ENCODE measurements around the gene CYP1A2.
A peak's percentile ranks its signal among the peaks of the same experiment; 100 is the strongest.

CYP1A2 gene

DNA sequence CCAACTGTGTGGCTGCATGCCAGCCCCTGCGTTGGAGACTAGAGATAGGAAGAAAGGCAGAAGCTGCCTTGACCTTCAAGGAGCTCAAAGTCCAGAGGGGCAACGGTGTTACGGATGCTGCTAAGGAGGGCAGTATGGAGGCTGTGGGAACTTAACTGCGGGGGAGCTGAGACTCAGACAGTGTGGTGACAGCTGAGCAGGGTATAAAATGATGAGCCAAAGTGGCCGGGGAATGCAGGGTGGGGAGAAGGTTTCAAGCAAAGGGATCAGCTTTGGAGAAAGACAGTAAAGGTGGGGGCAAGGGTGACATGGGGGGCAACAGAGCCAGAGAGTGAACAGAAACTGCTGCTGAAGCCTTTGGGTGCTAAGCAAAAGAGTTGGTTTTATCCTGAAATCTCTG lies 6.2 kb upstream of the CYP1A2 start:
- no peak for DNase-seq

DNA sequence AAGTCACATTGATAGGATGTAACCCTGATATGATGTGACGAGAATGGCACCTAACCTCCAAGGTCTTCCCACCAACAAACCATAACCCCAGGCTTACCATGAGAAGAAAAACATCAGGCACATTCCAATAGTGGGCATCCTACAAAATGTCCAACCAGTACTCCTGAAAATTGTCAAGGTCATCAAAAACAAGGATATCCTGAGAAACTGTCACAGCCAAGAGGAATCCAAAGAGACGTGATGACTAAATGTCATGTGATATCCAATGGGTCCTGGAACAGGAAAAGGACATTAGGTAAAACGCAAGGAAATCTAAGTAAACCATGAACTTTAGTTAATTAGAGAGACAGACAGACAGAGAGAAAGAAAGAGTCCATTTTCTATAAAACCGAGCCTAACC lies 2.3 kb upstream of the CYP1A2 start:
- DNase-seq: no peak

DNA sequence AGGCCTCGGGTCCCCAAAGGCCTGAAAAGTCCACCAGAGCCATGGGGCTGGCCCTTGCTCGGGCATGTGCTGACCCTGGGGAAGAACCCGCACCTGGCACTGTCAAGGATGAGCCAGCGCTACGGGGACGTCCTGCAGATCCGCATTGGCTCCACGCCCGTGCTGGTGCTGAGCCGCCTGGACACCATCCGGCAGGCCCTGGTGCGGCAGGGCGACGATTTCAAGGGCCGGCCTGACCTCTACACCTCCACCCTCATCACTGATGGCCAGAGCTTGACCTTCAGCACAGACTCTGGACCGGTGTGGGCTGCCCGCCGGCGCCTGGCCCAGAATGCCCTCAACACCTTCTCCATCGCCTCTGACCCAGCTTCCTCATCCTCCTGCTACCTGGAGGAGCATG lies 1.2 kb downstream of the CYP1A2 start:
- no peak for DNase-seq

DNA sequence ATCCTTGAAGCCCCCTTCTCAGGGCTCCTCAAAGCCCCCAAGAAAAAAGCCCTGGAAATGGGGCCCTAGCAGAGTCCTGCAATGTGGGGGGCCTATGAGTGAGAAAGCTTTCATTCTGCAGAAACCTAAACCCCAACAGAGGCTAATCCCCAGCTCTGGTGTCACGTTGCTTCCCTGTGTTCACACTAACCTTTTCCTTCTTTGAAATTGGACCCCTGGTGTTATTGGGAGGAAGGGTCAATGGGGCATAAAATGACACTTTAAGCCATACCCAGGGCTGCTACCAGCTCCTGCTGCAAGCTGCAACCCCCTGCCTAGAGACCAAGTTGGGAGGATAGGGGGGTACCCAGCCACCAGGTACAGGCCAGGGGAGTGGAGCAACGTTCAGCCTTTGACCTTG lies 2.1 kb downstream of the CYP1A2 start:
- DNase-seq: no peak

DNA sequence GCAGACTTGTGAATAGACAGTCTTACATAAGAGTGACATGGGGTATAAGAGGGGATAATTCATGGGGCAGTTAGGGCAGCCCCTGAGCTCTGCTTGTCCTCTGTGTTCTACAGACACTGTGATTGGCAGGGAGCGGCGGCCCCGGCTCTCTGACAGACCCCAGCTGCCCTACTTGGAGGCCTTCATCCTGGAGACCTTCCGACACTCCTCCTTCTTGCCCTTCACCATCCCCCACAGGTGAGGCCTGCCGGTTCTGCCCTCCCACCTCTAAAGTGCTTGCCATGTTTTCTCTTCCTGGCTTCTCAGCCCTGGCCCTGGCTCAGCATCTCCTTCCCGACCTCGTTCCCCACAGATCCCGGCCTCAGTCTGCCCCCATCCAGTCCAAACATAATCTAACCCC lies 3.4 kb downstream of the CYP1A2 start:
- no peak for DNase-seq

DNA sequence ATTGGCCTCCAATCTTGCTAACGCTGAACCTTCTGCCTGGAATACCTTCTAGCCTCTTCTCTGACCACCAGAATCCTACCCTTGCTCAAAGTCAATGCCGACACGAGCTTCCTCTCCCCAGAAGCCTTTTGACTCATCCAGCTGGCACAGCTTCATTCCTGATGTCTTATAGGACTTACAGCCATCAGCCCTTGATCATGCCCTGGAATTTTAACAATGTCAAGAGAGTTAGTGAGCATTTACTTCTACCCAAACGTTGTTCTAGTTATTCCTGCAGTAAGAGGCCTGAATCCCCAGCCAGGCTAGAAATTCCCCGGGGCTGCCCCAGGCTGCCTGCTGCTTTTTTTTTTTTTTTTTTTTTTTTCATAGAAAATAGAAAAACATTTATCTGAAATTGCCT lies 3.9 kb downstream of the CYP1A2 start:
- DNase-seq: no peak

DNA sequence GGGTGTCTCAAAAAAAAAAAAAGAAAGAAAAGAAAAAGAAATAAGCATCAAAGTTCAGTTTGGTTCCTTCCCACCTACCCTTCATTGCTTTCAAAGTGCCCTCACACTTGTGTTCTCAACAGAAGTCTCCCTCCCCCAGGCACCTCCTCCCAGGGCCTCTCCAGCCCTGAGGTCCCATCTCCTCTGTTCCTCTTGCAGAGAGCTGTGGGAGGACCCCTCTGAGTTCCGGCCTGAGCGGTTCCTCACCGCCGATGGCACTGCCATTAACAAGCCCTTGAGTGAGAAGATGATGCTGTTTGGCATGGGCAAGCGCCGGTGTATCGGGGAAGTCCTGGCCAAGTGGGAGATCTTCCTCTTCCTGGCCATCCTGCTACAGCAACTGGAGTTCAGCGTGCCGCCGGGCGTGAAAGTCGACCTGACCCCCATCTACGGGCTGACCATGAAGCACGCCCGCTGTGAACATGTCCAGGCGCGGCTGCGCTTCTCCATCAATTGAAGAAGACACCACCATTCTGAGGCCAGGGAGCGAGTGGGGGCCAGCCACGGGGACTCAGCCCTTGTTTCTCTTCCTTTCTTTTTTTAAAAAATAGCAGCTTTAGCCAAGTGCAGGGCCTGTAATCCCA lies 6.1 kb downstream of the CYP1A2 start:
- no peak for DNase-seq

DNA sequence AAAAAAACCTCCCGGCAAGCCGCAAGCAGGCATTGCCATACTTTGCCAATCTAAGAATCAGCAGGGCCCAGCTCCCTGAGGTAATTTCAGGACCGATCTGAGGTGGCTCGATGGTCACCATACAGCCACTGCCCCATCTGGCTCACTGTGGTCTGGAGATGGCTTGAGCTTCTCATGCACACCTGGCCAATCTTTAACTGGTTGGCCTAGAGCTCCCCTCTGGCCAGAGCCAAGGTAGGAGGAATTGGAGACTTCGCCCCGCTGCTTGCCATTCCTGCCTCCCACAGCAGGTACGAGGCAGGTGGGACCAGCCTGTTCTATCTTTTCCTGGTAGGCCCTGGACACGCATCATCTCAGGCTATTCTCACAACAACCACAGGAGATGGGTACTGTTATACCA lies 10.1 kb downstream of the CYP1A2 start:
- DNase-seq: no peak

DNA sequence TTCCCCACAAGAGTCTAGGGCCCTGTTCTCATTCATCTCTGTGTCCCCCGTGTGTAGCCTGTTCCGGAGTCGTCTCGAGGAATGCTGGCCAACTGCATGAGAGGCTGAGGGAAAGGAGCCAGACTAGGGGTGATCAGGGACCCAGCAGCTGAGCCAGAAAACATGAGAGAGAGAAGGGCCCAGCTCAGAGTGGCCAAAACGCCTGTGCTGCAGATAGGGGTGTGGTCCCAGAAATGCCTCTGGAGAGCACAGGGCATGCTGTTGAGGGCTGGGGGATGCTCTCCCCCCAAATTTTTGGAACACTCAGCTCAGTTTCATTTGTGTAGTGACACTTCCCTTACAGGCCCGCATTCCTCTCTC lies 14.1 kb downstream of the CYP1A2 start:
- no peak for DNase-seq

DNA sequence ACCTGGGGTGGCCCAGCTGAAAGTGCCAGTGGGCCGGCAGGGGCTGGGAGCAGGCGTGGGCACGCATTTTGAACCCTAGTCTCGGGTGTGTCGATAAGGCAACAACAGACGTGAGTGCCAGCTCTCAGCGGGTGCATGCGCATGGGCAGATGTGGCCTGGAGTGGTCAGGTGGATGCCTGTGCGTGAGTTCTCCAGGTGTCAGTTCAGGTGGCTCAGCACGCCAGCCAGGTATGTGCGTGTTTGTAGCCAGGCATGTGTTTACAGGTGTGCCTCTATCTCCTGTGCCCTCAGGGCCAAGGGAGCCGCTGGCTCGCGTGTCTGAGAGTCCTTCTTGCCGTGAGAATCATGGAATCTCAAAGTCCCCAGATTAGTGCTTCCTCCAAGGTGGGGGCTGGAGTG lies 14.8 kb downstream of the CYP1A2 start:
- no peak for DNase-seq

DNA sequence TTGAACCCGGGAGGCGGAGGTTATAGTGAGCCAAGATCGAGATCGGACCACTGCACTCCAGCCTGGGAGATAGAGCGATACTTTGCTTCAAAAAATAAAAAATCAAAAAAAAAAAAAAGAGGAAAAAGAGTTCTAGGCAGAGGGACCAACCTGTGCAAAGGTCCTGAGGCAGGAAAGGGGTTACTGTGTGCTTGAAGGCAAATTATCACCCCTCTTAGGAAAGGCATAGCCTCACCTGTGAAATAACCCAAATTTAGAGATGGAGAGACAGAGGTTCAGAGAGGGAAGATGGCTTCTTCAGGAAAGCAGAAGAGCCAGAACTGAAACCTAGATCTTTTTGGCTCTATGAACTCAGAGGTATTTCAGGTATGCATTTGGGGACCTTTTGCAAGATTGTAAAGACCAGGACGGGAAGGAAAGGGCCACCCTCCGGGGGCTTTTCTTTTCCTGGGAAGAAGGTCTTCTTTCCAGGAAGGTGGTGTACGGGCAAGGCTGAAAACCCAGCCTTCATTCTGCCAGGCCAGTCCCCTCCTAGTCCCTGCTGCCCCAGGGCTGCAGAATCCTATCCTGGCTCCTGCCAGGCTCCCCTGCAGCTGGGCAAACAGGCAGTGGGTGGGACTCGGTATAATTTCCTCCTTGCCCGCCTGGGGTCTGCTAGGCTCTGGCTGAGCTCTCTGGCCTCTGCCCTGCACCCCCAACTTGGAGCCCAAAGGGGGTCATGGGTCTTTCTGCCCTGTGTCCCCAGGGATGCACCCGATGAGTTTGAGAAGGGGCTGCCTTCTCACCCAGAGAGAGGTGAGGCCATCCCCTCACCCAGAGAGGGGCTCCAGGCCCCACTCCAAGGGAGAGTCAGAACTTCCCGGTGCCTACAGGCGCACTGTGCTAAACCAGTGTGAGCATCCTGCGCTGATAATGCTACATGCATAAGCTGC lies 18.8 kb downstream of the CYP1A2 start:
- DNase-seq: no peak

DNA sequence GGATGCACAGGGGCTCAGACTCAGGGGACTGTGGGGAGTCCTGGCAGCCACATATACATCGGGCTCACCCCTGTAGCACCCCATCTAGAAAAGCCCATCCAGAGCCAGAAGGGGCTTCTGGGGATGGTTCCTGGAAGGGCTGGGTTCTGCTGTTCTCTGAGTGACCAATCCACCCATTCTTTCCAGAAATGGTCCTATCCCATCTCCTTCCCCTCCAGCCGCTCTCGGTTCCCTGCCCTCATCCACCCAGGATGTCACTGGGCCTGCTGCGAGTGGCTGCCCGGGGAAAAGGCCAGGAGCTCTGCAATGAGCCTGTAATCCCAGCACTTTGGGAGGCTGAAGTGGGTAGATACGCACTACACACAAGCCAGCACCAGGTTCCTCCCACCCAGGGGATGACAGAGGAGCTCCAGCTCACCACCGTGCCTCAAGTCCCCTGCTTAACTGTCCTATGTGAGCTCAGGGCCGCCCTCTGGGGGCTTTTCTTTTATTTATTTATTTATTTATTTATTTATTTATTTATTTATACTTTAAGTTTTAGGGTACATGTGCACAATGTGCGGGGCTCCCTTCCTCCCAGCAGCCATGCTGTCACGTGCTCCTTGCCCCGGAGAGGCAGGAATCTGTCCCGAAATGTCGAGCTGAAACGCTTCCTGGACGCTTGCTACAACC lies 19.6 kb downstream of the CYP1A2 start:
- no peak for DNase-seq

DNA sequence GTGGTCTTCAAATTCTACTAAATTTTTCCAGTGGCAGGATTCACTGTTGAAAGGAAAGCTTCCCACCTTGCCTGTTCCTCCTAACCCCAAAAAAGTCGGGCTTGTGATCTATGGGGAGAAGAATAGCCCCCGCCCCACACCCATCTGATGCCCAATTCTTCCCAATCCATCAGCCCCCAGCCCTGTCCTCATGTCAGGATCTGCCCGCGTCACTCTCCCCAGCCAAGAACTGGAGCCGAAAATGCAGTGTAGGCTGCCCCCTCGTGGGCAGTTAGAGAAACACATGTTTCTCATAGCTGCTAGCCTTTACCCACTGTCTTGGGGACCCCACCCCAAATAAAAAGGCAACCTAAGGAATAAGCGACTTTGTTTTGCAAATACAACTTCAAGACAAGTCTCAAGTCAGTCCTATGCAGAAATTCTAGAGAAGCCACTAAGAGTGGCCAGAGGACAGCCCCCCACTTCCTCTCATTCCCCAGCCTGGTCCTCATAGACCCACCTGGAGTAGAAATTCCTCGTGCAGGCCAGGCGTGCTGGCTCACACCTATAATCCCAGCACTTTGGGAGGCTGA lies 20.2 kb downstream of the CYP1A2 start:
- DNase-seq: peak; percentile 46

DNA sequence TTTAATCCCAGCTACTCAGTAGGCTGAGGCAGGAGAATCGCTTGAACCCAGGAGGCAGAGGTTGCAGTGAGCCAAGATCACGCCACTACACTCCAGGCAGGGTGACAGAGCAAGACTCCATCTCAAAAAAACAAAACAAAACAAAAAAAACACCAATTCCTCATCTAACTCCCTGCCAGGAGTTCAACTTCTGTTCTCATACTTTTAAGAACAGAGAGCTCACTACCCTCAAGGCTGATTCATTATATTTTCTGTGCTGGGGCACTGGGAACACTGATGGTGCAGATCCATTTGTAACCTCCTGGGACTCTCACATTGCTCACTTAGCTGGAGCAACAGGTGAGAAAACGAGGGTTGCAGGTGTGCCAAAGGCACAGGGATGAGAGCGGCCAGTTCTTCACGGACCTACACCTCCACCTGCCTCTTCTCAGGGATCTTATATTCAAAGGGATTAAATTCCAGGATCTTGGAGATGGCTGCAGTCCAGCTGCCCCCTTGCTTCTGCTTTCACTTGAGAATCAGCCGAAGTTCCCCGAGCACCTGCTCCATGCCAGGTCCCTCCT lies 20.9 kb downstream of the CYP1A2 start:
- no peak for DNase-seq

DNA sequence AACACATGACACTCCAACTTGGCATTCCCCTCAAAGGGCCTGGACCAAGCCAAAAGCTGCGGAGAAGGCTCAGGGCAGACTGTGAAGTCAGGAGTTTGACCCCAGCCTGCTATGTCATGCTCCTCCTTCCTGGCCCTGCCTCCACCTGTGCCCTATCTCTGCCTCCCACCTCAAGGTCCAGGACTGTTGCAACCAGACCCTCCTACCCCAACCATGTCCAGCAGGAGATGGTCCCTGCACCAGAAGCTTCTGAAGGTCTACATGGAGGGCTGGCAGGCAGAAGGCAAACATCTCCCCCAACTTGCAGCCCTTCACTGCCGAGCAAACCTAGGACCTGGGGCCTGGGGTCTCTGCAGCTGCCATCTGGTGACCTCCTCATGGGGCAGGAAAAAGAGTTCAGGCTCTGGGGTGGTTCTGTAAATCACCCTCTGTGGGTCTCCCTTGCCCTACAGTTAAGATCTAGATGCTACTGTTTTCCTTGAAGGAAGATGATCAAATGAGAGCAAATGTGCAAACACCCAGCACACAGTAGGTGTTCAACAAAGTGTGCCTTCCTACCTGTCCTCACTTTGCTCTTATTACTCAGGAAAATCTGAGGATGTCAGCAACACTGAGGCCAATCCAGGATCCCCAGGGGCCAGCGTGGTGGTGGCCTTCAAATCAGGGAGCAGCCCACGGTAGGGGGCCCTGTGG lies 21.7 kb downstream of the CYP1A2 start:
- DNase-seq: no peak

DNA sequence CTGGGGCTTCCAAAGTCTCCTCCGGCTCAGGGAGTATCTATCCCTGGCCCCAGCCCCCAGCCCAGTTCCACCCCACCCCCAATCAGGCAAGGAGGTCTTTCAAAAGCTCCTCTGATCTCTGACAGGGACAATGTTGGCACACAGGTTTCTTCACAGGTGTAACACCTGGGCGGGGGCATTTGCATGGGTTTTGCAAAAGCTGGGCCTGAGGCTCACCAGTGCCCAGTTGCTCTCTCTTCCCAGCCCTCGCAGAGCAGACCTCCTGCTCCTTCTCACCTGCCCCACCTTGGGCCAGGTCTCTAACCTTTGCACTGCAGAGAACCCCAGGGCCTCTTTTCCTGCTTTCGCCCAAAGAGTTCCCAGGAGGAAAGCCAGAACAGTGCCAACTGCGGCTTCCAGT lies 24.7 kb downstream of the CYP1A2 start:
- DNase-seq: no peak

DNA sequence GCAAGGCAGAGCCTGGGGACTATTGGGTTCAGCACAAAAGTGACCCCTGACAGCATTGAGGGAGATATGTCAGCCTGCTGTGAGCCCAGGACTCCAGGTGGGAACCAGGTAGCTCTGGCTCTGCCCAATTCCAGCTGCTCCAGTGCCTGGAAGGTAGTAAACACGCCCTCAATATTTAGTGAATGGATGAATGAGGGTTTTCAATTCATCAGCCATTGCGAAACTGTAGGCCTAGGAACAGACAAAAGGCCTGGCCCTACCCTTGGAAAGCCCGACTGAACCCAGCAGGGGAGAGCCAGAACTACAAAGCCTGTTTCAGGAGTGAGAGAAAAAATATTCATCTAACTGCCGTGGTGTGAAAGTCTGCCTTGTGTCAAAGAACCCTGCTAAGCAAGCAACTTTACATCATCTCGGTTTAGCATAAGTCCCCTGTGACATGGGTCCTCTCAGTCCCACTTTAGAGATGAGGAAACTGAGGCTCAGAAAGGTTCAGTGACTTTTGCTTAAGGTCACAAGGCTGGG lies 25.1 kb downstream of the CYP1A2 start:
- DNase-seq: no peak

DNA sequence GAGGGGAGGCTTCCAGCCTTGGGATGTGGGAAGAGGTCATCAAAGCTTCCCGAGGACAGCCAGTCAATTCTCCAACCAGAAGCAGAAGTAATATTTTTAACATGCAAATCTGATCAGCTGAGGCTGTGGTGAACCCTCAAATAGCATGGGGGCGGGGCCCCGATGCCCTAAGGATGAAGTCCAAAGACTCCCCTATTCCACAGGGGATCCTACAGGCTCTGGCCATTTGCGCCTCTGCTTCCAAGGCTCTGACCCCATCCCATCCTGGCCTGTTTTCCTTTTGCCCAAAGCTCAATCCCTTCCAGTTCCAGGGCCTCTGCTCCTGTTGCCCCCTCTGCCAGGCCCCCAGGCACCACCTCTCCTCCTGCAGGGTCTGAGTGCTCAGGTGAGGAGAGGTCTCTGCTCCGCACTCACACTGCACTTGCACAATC lies 26.5 kb downstream of the CYP1A2 start:
- no peak for DNase-seq

DNA sequence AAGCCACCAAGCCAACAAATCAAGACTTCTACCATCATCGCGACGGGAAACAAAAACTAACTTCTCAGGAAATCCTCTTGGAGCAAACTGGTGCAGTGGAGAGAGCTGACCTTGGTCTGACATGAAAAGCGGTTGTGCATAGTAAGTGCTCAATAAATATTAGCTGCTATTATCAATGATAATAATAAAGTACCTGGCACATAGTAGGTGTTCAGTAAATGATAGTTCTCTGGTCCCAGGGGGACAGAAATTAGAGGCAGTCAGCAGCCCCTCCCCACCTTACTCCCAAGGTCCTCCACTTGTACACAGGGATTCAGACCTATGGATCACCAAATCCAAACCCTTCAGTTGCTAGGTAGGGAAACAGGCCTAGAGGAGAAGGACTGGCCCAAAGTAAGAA lies 27.2 kb downstream of the CYP1A2 start:
- DNase-seq: no peak

DNA sequence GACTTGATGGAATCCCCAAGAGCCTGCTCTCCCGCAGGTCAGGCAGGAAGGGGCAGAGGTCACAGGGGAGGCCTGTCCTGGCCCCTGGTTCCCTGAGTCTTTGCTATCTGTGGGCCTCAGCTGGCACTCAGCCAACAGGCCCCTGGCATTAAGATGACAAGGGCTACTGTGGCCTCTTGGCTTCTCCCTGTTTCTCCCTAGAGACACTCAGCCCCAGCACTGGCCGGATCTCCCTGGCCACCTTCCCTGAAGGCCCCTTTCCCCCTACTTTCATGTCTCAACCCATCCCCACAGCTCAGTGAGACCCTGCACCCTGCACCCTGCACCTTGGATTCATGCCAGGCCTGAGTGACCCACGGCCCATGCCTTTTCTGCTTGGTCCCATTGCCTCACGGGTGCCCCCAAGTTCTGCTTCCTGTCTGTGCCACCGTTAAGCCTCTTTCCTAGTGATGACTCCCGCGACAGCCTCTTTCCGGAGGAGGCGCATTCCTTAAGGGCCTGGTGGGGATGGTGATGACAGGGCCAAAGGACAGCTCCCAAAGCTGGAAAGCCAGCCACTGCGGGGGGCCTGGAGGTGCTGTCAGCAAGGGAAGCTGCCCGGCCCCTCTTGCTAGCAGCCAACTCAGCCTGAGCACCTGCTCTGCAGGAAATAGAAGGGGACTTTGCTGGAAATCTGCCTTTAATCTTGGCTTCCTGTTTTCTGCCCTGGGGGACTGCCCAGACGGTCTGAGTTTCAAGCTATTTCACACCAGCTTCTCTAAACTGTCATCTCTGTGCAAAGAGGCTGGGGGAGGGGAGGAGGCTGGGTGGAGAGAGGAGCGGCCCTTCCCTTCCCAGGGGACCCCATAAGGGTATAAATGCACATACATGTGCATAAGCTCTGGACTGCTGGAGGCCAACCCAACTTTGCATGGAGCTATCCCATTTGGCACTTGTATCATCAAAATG lies 28.4 kb downstream of the CYP1A2 start:
- peak; percentile 44 for DNase-seq

Measured in stimulated activated naive CD4-positive, alpha-beta T cell treated with Interleukin-2 at 50 U/mL for 16 hours (primary cell).